K562 (cell line): ENCODE results near the gene ROBO1. TPM values are rescaled to one million over a fixed set of nuclear protein-coding genes. Genes with fewer than 3 reads are reported as not detected.

ENCODE experiments used
- ATAC-seq: fragments of 200-7000 bp; cut with Tn5 transposase; 3 replicates; pipeline ENCODE4 v1.9.1; 2020; ENCODE audit warnings: moderate library complexity
- BruUV-seq: library from RNA; stranded (reverse); fragments of 400-500 nt; replicated peaks from 2 replicates; lab custom pipeline; 2021; lab: Mats Ljungman, UMichigan
- CTCF ChIA-PET: fragments of 300-600 bp; formaldehyde crosslinking; extraction: SDS; loops from one replicate; lab custom pipeline; 2021; ENCODE audit warnings: low intra/inter-chr PET ratio; lab: Yijun Ruan, JAX
- POLR2A ChIA-PET: fragments of 300-600, 350-650 bp; sonication (Branson Sonifier 250); formaldehyde crosslinking; extraction: SDS; loops from one replicate; lab custom pipeline; 2021; ENCODE audit warnings: antibody characterized with exemption, inconsistent platforms; lab: Yijun Ruan, JAX
- DNase-seq, 4 experiments: peaks; one replicate each; pipeline versions ENCODE4 v3.0.0 to v3.0.0-alpha.2; 2011 to 2018; ENCODE audit warnings: low spot score in 3 of 4, mixed read lengths in 3 of 4; ENCODE audit errors: extremely low read depth in 1 of 4
- FAIRE-seq: peaks from 2 replicates; lab custom pipeline; 2011; peaks lifted over from hg19 to GRCh38; lab: Jason Lieb, UNC
- H2AFZ ChIP-seq: 2 replicates; pipeline ENCODE4 v1.6.0; 2011; ENCODE audit warnings: low read depth, low read length, control low read depth, inconsistent platforms
- H3K27ac ChIP-seq: fragments of 200-600 bp; 3 replicates; pipeline ENCODE4 v1.8.0; 2011; ENCODE audit warnings: low read depth, mild to moderate bottlenecking, control low read depth, inconsistent platforms, low read length, moderate library complexity, mixed read lengths; ENCODE audit errors: extremely low read depth
- H3K27me3 ChIP-seq, 2 experiments: fragments of 300-600 bp in 1 of 2; 2 replicates in 1 of 2; 3 replicates in 1 of 2; pipeline versions ENCODE4 v1.6.0 to v1.8.0; 2011; ENCODE audit warnings: inconsistent platforms in 2 of 2, low read length in 2 of 2, mild to moderate bottlenecking in 1 of 2, mixed read lengths in 1 of 2, moderate library complexity in 1 of 2; ENCODE audit not compliant: control insufficient read depth in 2 of 2, insufficient read depth in 2 of 2
- H3K36me3 ChIP-seq: fragments of 300-600 bp; 3 replicates; pipeline ENCODE4 v1.8.0; 2011; ENCODE audit warnings: mild to moderate bottlenecking, low read length, inconsistent platforms; ENCODE audit not compliant: control insufficient read depth, insufficient read depth
- H3K4me1 ChIP-seq, 2 experiments: fragments of 200-600 bp in 1 of 2; replicated peaks in 1 of 2; 2 replicates in 1 of 2; 3 replicates in 1 of 2; pipeline versions ENCODE4 v1.5.1 to v1.8.0; 2011; ENCODE audit warnings: inconsistent platforms in 2 of 2, low read length in 2 of 2, mild to moderate bottlenecking in 1 of 2, mixed read lengths in 1 of 2, moderate library complexity in 1 of 2; ENCODE audit not compliant: control insufficient read depth in 2 of 2, insufficient read depth in 2 of 2
- H3K4me2 ChIP-seq: 2 replicates; pipeline ENCODE4 v1.6.1; 2011; ENCODE audit warnings: low read length, control low read depth, inconsistent platforms, mixed read lengths; ENCODE audit not compliant: insufficient read depth
- H3K4me3 ChIP-seq: fragments of 200-600 bp; sonication (generic), shearing (Covaris generic); 2 replicates; pipeline ENCODE4 v1.5.1; 2016; ENCODE audit warnings: control low read depth, inconsistent platforms
- H3K79me2 ChIP-seq: fragments of 200-600 bp; 3 replicates; pipeline ENCODE4 v1.8.0; 2011; ENCODE audit warnings: low read length, inconsistent platforms; ENCODE audit not compliant: control insufficient read depth, insufficient read depth
- H3K9ac ChIP-seq, 2 experiments: 2 replicates each; pipeline versions ENCODE4 v1.6.0 to v1.6.1; 2011; ENCODE audit warnings: low read depth in 2 of 2, low read length in 2 of 2, control low read depth in 1 of 2, inconsistent platforms in 1 of 2, mild to moderate bottlenecking in 1 of 2, mixed read lengths in 1 of 2; ENCODE audit not compliant: insufficient read depth in 1 of 2
- H3K9me1 ChIP-seq: one replicate; pipeline ENCODE4 v1.6.0; 2011; ENCODE audit warnings: inconsistent platforms, mild to moderate bottlenecking, low read length, moderate library complexity; ENCODE audit not compliant: control insufficient read depth, insufficient read depth
- H3K9me3 ChIP-seq: replicated peaks from 2 replicates; pipeline ENCODE4 v1.5.1; 2011; ENCODE audit warnings: low read depth, low read length, inconsistent platforms; ENCODE audit not compliant: control insufficient read depth, insufficient read depth
- H4K20me1 ChIP-seq: replicated peaks from 2 replicates; pipeline ENCODE4 v1.6.1; 2011; ENCODE audit warnings: low read length, inconsistent platforms, mixed read lengths; ENCODE audit not compliant: control insufficient read depth, insufficient read depth
- DACH1 ChIP-seq: fragments of 450-650 bp; IDR thresholded peaks from 2 replicates; pipeline ENCODE4 v1.6.1; 2018; ENCODE audit not compliant: partially characterized antibody
- GATAD2B ChIP-seq: fragments of 450-650 bp; IDR thresholded peaks from 2 replicates; pipeline ENCODE4 v1.6.1; 2017; ENCODE audit warnings: mild to moderate bottlenecking, borderline replicate concordance
- MAFF ChIP-seq: IDR thresholded peaks from 2 replicates; pipeline ENCODE4 v1.6.1; 2012; ENCODE audit warnings: low read length, improper control_type of control experiment
- SAFB2 ChIP-seq: fragments of 200-400 bp; formaldehyde crosslinking; IDR thresholded peaks from 2 replicates; pipeline ENCODE4 v1.6.1; 2018; ENCODE audit warnings: borderline replicate concordance, low read length, low read depth, moderate library complexity; ENCODE audit not compliant: severe bottlenecking
- ZHX1 ChIP-seq: fragments of 150-350 bp; conservative IDR thresholded peaks from 2 replicates; pipeline ENCODE4 v1.6.1; 2014; ENCODE audit warnings: low read length
- ZNF407 ChIP-seq: fragments of 450-650 bp; IDR thresholded peaks from 2 replicates; pipeline ENCODE4 v1.6.1; 2016; ENCODE audit warnings: low read depth
- WGBS: fragments of 100-300 bp; shearing (Covaris generic); methylation state at CpG from one replicate; pipeline ENCODE4 v1.1.6; 2016; ENCODE audit warnings: low coverage, mixed read lengths; ENCODE audit not compliant: insufficient coverage; ENCODE audit errors: missing lambda C conversion rate; 5-methylcytosine and 5-hydroxymethylcytosine counted together
- in situ Hi-C: fragments of 300-500 bp; cut with MboI; formaldehyde crosslinking; loops from 4 replicates; pipeline ENCODE4 v1.15.0; 2018; ENCODE audit warnings: inconsistent platforms, mixed read lengths
- intact Hi-C: fragments of 100-400 bp; cut with micrococcal nuclease; formaldehyde crosslinking; loops from 2 replicates; pipeline ENCODE4 v1.14.2; 2022
- polyA plus RNA-seq, 8 experiments: library from polyadenylated mRNA; depleted of rRNA in 4 of 8; stranded (reverse) in 5 of 8; unstranded in 3 of 8; fragments of >200 nt; fragmentation: Nextera tagmentation in 2 of 8; fragmentation: Illumina TruSeq in 1 of 8; extraction: Ambion mirVana in 2 of 8; extraction: Trizol in 1 of 8; gene quantifications; 2 replicates each; pipeline versions ENCODE4 v1.2.1 to v1.2.3, GENCODE V29; 2011 to 2014; ENCODE audit warnings: inconsistent platforms in 1 of 8, missing spikeins in 1 of 8
- total RNA-seq, 7 experiments: library from RNA; depleted of rRNA in 6 of 7; stranded (reverse); fragments of >200 nt in 6 of 7; fragmentation: Illumina TruSeq in 2 of 7; extraction: Trizol in 2 of 7; gene quantifications; 2 replicates each; pipeline versions ENCODE4 v1.2.1 to v1.2.3, GENCODE V29; 2011 to 2021; ENCODE audit warnings: low replicate concordance in 1 of 7
- TF ChIP-seq, protein P1 (sequence below), 3 experiments: fragments of 200-800 bp in 1 of 3; fragments of 250-450 bp in 1 of 3; fragments of 450-650 bp in 1 of 3; sonication (Bioruptor Pico) in 1 of 3; sonication (Bioruptor generic) in 1 of 3; formaldehyde crosslinking in 1 of 3; IDR thresholded peaks; 2 replicates each; pipeline versions ENCODE4 v1.6.1 to v1.8.0; 2016 to 2022; ENCODE audit warnings: mild to moderate bottlenecking in 2 of 3, missing genetic modification characterization in 2 of 3, missing compliant biosample characterization in 1 of 3, moderate library complexity in 1 of 3

Gene ROBO1
- total and polyA plus RNA-seq, 9 of the 15 experiments (the other 6 are each of a cell fraction or from before 2014, with no cell fraction given), result 0.01 to 0.53 (median 0.17) TPM; not detected in 5

GRCh38 chr3:79200456-79200855 lies 567.3 kb downstream of the ROBO1 start:
- CTCF ChIA-PET, result no interaction called here
- H3K4me2 ChIP-seq, result no peak overlapping the region
- no peaks in the 10 kb centered on the region for H3K36me3 ChIP-seq
- no peaks in the 10 kb centered on the region for H3K9me1 ChIP-seq
- H3K79me2 ChIP-seq, result no peaks in the 10 kb centered on the region
- ATAC-seq, result no peak
- POLR2A ChIA-PET, result no interaction called here
- DNase-seq, result no peak
- H4K20me1 ChIP-seq, result no peaks in the 10 kb centered on the region
- H3K4me1 ChIP-seq, result no peaks in the 10 kb centered on the region
- TF ChIP-seq SAFB2, result no peak
- no peak for TF ChIP-seq MAFF
- no peak for TF ChIP-seq GATAD2B
- TF ChIP-seq, protein P1, sequence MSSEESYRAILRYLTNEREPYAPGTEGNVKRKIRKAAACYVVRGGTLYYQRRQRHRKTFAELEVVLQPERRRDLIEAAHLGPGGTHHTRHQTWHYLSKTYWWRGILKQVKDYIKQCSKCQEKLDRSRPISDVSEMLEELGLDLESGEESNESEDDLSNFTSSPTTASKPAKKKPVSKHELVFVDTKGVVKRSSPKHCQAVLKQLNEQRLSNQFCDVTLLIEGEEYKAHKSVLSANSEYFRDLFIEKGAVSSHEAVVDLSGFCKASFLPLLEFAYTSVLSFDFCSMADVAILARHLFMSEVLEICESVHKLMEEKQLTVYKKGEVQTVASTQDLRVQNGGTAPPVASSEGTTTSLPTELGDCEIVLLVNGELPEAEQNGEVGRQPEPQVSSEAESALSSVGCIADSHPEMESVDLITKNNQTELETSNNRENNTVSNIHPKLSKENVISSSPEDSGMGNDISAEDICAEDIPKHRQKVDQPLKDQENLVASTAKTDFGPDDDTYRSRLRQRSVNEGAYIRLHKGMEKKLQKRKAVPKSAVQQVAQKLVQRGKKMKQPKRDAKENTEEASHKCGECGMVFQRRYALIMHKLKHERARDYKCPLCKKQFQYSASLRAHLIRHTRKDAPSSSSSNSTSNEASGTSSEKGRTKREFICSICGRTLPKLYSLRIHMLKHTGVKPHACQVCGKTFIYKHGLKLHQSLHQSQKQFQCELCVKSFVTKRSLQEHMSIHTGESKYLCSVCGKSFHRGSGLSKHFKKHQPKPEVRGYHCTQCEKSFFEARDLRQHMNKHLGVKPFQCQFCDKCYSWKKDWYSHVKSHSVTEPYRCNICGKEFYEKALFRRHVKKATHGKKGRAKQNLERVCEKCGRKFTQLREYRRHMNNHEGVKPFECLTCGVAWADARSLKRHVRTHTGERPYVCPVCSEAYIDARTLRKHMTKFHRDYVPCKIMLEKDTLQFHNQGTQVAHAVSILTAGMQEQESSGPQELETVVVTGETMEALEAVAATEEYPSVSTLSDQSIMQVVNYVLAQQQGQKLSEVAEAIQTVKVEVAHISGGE (CRISPR knock-in tag; IDR thresholded peaks at IDR 0.05), result no peak
- TF ChIP-seq ZNF407, result no peak
- TF ChIP-seq ZHX1, result no peak
- no peak for TF ChIP-seq DACH1
- H3K9me3 ChIP-seq, result no peaks in the 10 kb centered on the region
- WGBS, result 10% methylated on average over 1 of the region's 1 CpG
- in situ Hi-C loops (no loop called here), intact Hi-C loops (no loop called here)
- H3K9ac ChIP-seq, result no peak overlapping the region
- no peak overlapping the region for H3K27ac ChIP-seq
- H2AFZ ChIP-seq, result no peak overlapping the region
- no peaks in the 10 kb centered on the region for H3K27me3 ChIP-seq
- no TSS peak for BruUV-seq
- no peak for FAIRE-seq
- no peak overlapping the region for H3K4me3 ChIP-seq
